SK-N-MC (cell line): ENCODE measurements around the gene SLF2.
"Not testable (repeated sequence)": the region's sequence is repeated elsewhere in the genome, so short reads cannot be mapped to it uniquely, and the experiment has no call there.

Experiments
- DNase-seq: peaks from one replicate; pipeline ENCODE4 v3.0.0-alpha.2; 2011; ENCODE audit warnings: low read depth, low spot score
- H3K27ac ChIP-seq: fragments of 200-600 bp; sonication (generic); 2 replicates; pipeline ENCODE4 v1.5.1; 2016; ENCODE audit warnings: mixed run types
- H3K36me3 ChIP-seq: fragments of 200-600 bp; sonication (generic); 2 replicates; pipeline ENCODE4 v1.6.1; 2017; ENCODE audit warnings: antibody characterized with exemption, low read length, mixed read lengths; ENCODE audit not compliant: insufficient read depth
- H3K4me3 ChIP-seq: fragments of 200-600 bp; sonication (generic); 2 replicates; pipeline ENCODE4 v1.5.1; 2016
- H3K9ac ChIP-seq: fragments of 200-600 bp; sonication (generic); 2 replicates; pipeline ENCODE4 v1.8.0; 2017; ENCODE audit warnings: mixed run types, mixed read lengths; ENCODE audit not compliant: insufficient read length
- H3K9me3 ChIP-seq: fragments of 200-600 bp; sonication (generic); 2 replicates; pipeline ENCODE4 v1.6.1; 2017; ENCODE audit warnings: low read depth, mild to moderate bottlenecking, antibody characterized with exemption, low read length, moderate library complexity, mixed read lengths
- EZH2 ChIP-seq: fragments of 200-600 bp; sonication (generic); IDR thresholded peaks from one replicate; pipeline ENCODE4 v1.6.1; 2017; ENCODE audit warnings: antibody characterized with exemption
- FOXP2 ChIP-seq: optimal IDR thresholded peaks from 2 replicates; pipeline ENCODE3; 2011; ENCODE audit warnings: mild to moderate bottlenecking, moderate library complexity; ENCODE audit not compliant: insufficient read depth; ENCODE audit errors: extremely low read length, control extremely low read depth
- POLR2AphosphoS5 ChIP-seq: IDR thresholded peaks from 2 replicates; pipeline ENCODE4 v1.6.1; 2012; ENCODE audit warnings: mild to moderate bottlenecking, low read depth, low read length, borderline replicate concordance

SLF2 gene

GRCh38 chr10:100883312-100883821, 29.4 kb upstream of the SLF2 start:
- H3K9ac ChIP-seq = no peak overlapping the region
- TF ChIP-seq POLR2AphosphoS5 = no peak
- no peak for TF ChIP-seq EZH2
- no peak for TF ChIP-seq FOXP2
- no peak overlapping the region for H3K27ac ChIP-seq
- H3K9me3 ChIP-seq = no peaks in the 10 kb centered on the region
- no peak overlapping the region for H3K4me3 ChIP-seq
- no peaks in the 10 kb centered on the region for H3K36me3 ChIP-seq
- no peak for DNase-seq

DNA sequence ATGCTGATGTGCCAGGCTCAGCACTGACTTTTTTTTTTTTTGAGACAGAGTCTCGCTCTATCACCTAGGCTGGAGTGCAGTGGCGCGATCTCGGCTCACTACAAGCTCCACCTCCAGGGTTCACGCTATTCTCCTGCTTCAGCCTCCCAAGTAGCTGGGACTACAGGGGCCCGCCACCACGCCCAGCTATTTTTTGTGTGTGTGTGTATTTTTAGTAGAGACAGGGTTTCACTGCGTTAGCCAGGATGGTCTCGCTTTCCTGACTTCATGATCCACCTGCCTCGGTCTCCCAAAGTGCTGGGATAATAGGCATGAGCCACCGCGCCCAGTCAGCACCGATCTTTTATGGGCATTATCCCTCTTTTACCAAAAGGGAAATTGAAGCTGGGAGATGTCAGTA, 27.2 kb upstream of the SLF2 start:
- H3K9me3 ChIP-seq, H3K4me3 ChIP-seq, H3K36me3 ChIP-seq, H3K27ac ChIP-seq, DNase-seq, H3K9ac ChIP-seq: not testable (repeated sequence)

- TF ChIP-seq EZH2 (no peak), FOXP2 (no peak), POLR2AphosphoS5 (no peak)
- H3K36me3 ChIP-seq = no peaks in the 10 kb centered on the region
- no peak overlapping the region for H3K4me3 ChIP-seq
- no peaks in the 10 kb centered on the region for H3K9me3 ChIP-seq
- no peak overlapping the region for H3K27ac ChIP-seq
- no peak for DNase-seq
- H3K9ac ChIP-seq = no peak overlapping the region
Observed at GRCh38 chr10:100886091-100886490, 26.7 kb upstream of the SLF2 start.

DNA sequence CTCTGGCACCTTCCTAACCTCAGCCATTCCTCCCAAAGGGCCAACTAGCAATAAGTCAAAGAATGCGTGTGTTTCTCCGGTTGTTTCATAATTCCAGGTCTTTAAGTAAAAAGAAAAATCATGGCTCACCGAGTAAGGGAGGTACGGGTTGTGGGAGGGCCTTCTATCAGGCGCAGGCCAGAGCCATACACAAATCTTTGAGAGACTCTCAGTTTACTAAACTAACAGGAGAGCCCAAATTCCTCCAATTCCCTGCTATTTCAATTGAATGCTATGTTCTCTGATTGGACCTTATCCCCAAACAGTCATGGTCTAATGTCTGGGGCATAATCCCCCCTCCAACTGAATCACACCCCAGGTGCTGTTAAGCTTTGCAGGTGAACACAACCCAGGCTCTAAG, 26.2 kb upstream of the SLF2 start:
- Histone ChIP-seq H3K9ac (no peak overlapping the region), H3K36me3 (no peaks in the 10 kb centered on the region), H3K9me3 (no peaks in the 10 kb centered on the region), H3K27ac (no peak overlapping the region), H3K4me3 (no peak overlapping the region)
- TF ChIP-seq FOXP2 = no peak
- no peak for TF ChIP-seq POLR2AphosphoS5
- no peak for TF ChIP-seq EZH2
- DNase-seq = no peak

DNA sequence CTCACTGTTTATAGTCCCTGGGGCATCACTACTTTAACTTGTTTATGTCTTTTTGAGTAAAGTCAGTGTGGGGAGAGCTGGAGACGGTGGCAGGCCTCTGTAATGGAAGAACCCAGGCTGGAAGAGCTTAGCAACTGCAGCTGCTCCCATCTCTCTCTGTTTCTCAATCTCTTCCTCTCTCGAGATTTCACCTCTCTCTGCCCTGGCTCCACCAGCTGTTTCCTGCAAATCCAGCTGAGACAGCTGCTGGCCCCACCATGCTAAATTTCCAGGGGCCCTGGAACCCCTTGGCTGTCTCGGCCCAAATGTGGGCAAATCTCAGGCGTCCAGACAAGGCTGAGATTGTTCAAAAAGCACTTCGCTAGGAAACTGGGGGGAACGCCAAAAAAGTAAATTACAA, 25.8 kb upstream of the SLF2 start:
- no peak for DNase-seq
- Histone ChIP-seq H3K27ac (no peak overlapping the region), H3K4me3 (no peak overlapping the region)

DNA sequence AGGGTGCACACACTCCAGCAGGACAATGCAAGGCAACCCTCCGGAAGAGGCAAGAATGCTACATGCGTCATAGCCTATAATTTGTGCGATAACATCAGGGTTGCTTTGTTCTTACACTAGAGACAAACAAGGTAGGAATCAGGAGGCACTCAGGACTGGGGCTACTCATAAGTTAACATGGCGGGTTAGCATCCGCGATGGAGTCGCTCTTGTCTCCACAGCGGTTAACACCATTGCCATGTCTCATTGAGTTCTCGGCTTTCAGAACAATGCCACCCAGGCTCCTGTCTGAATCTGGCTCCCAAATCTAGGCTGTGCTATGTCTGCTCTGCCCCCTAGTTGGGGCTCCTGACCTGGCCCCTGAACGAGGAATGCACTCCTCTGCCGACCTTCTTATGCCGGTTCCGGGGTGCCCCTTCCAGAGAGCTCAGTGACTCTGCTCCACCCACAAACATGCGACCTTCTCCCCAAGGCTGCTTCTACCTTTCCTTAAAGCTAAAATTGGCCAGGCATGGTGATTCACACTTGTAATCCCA, 24.9 kb upstream of the SLF2 start:
- H3K9me3 ChIP-seq = no peaks in the 10 kb centered on the region
- H3K36me3 ChIP-seq = no peaks in the 10 kb centered on the region

More for the DNA sequence above, 25.8 kb upstream of the SLF2 start:
- TF ChIP-seq FOXP2 (no peak), EZH2 (no peak), POLR2AphosphoS5 (no peak)
- Histone ChIP-seq H3K9ac (no peak overlapping the region), H3K36me3 (no peaks in the 10 kb centered on the region), H3K9me3 (no peaks in the 10 kb centered on the region)

DNA sequence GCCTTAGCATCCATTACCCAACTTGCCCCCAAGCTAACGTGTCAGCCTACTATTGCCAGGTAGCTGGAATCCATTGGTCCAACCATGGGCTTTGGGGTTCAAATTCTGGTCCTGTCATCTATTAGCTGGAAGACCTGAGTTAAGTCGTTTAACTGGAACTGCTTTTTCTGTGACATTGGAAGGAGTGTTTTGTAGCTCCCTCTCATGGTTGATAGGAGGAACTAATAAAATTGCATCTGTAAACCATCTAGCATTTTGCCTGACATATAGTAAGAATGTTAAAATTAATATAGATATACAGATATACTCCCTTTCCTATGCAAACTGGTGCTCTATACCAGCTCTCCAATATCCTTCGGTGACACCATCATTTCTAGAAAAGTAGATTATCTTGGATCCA, 23.8 kb upstream of the SLF2 start:
- TF ChIP-seq POLR2AphosphoS5 (no peak), FOXP2 (no peak), EZH2 (no peak)
- no peak overlapping the region for H3K4me3 ChIP-seq
- no peak overlapping the region for H3K9ac ChIP-seq
- no peak for DNase-seq
- H3K36me3 ChIP-seq = no peaks in the 10 kb centered on the region
- H3K27ac ChIP-seq = no peak overlapping the region
- H3K9me3 ChIP-seq = no peaks in the 10 kb centered on the region

More for the DNA sequence above, 24.9 kb upstream of the SLF2 start:
- TF ChIP-seq FOXP2 (no peak), POLR2AphosphoS5 (no peak), EZH2 (no peak)
- no peak overlapping the region for H3K4me3 ChIP-seq
- no peak for DNase-seq
- no peak overlapping the region for H3K27ac ChIP-seq
- H3K9ac ChIP-seq = no peak overlapping the region

DNA sequence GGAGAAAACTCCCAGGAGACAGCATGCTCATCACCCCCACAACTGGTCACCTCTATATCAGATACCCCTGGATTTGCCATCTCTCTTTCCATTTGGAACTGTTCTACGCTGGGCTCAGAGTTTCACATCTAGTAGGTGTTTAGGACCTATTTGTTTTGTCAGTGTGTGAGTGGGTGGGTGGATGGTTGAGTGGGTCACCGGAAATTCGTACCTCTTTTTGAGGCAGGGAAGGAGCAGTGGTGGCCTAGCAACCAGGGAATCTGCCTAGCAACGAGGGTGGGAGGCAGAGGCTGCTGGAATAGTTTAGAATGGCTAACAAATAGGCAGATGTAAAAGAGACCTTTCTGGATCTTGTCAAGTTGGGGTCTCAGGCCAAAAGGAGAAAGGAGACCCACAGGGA, 23.2 kb upstream of the SLF2 start:
- no peak overlapping the region for H3K27ac ChIP-seq
- DNase-seq = no peak
- no peak overlapping the region for H3K4me3 ChIP-seq

GRCh38 chr10:100890141-100890672, 22.6 kb upstream of the SLF2 start:
- Histone ChIP-seq H3K27ac (no peak overlapping the region), H3K9me3 (no peaks in the 10 kb centered on the region), H3K9ac (no peak overlapping the region), H3K36me3 (no peaks in the 10 kb centered on the region), H3K4me3 (no peak overlapping the region)
- no peak for TF ChIP-seq EZH2
- no peak for TF ChIP-seq POLR2AphosphoS5
- TF ChIP-seq FOXP2 = no peak
- no peak for DNase-seq

More for the DNA sequence above, 23.2 kb upstream of the SLF2 start:
- Histone ChIP-seq H3K9me3 (no peaks in the 10 kb centered on the region), H3K36me3 (no peaks in the 10 kb centered on the region), H3K9ac (no peak overlapping the region)
- TF ChIP-seq EZH2 = no peak
- TF ChIP-seq FOXP2 = no peak
- no peak for TF ChIP-seq POLR2AphosphoS5
